Colonic mucosa (tissue), 4 donors: ENCODE data around the gene NRG2. TPM values are rescaled to one million over a fixed set of nuclear protein-coding genes. Genes with fewer than 3 reads are reported as not detected.

Source experiments
- DNase-seq: peaks from one replicate; pipeline ENCODE4 v3.0.0-alpha.2; 2020
- H3K27ac ChIP-seq: fragments of 200-600 bp; one replicate; pipeline ENCODE4 v1.8.0; 2021
- H3K27me3 ChIP-seq: fragments of 200-600 bp; one replicate; pipeline ENCODE4 v1.8.0; 2021
- H3K36me3 ChIP-seq: fragments of 200-600 bp; one replicate; pipeline ENCODE4 v1.8.0; 2021
- H3K4me1 ChIP-seq: fragments of 200-600 bp; one replicate; pipeline ENCODE4 v1.8.0; 2021; ENCODE audit warnings: mild to moderate bottlenecking
- H3K4me3 ChIP-seq: fragments of 200-600 bp; one replicate; pipeline ENCODE4 v1.8.0; 2021
- H3K9ac ChIP-seq, 2 donors: one replicate each; pipeline ENCODE4 v1.7.0; 2013; ENCODE audit warnings: control low read depth in 2 of 2, low read depth in 2 of 2, low read length in 2 of 2
- H3K9me3 ChIP-seq: fragments of 200-600 bp; one replicate; pipeline ENCODE4 v1.8.0; 2021
- CTCF ChIP-seq: fragments of 200-600 bp; IDR thresholded peaks from one replicate; pipeline ENCODE4 v1.8.0; 2022; ENCODE audit warnings: antibody characterized with exemption, mild to moderate bottlenecking
- intact Hi-C: fragments of 100-400 bp; cut with DNase I; formaldehyde crosslinking; loops from one replicate; pipeline ENCODE4 v1.14.1; 2022
- total RNA-seq, 2 donors: library from RNA; stranded (reverse); fragmentation: NEBNext Ultra II Directional in 1 of 2; extraction: Animal tissue kit (Norgen Biotek cat#: 25700) in 1 of 2; gene quantifications; one replicate each; pipeline ENCODE4 v1.2.1, GENCODE V29; 2021
- donor health status: healthy.
- donor health status: DM: no; HTN: no; CAD: no.
- donor health status: DM: no; HTN: no; CAD: no.

Gene NRG2
- total RNA-seq, 2 donors from 2014 or later: 0.10 to 0.48 TPM

GRCh38 chr5:139875957-139876356 is 167.1 kb downstream of the NRG2 start:
- no peak for DNase-seq
- Histone ChIP-seq H3K9me3 (no peaks in the 10 kb centered on the region), H3K27ac (no peak overlapping the region), H3K27me3 (no peaks in the 10 kb centered on the region), H3K36me3 (no peaks in the 10 kb centered on the region), H3K4me3 (no peak overlapping the region), H3K9ac (no peak overlapping the region), H3K4me1 (no peaks in the 10 kb centered on the region)
- TF ChIP-seq CTCF: no peak
- intact Hi-C loops: no loop called here

GRCh38 chr5:139872851-139873794 is 170.0 kb downstream of the NRG2 start:
- H3K4me3 ChIP-seq: no peak overlapping the region
- H3K36me3 ChIP-seq: no peaks in the 10 kb centered on the region
- no peak for DNase-seq
- intact Hi-C loops: no loop called here
- H3K9me3 ChIP-seq: no peaks in the 10 kb centered on the region
- no peaks in the 10 kb centered on the region for H3K4me1 ChIP-seq
- no peak overlapping the region for H3K9ac ChIP-seq
- no peaks in the 10 kb centered on the region for H3K27me3 ChIP-seq
- H3K27ac ChIP-seq: no peak overlapping the region
- no peak for TF ChIP-seq CTCF

- Histone ChIP-seq H3K36me3 (no peaks in the 10 kb centered on the region), H3K27ac (no peak overlapping the region), H3K4me1 (no peaks in the 10 kb centered on the region), H3K27me3 (no peaks in the 10 kb centered on the region), H3K9me3 (no peaks in the 10 kb centered on the region), H3K9ac (no peak overlapping the region), H3K4me3 (no peak overlapping the region)
- intact Hi-C loops: no loop called here
- TF ChIP-seq CTCF: no peak
- no peak for DNase-seq
Measured at GRCh38 chr5:139872052-139872766, 170.9 kb downstream of the NRG2 start.

GRCh38 chr5:139871614-139872013 is 171.5 kb downstream of the NRG2 start:
- no peak for TF ChIP-seq CTCF
- H3K4me3 ChIP-seq: no peak overlapping the region
- H3K9ac ChIP-seq: no peak overlapping the region
- no peaks in the 10 kb centered on the region for H3K36me3 ChIP-seq
- no peak overlapping the region for H3K27ac ChIP-seq
- H3K4me1 ChIP-seq: no peaks in the 10 kb centered on the region
- H3K9me3 ChIP-seq: no peaks in the 10 kb centered on the region
- intact Hi-C loops: no loop called here
- no peak for DNase-seq
- H3K27me3 ChIP-seq: no peaks in the 10 kb centered on the region

- H3K4me3 ChIP-seq: no peak overlapping the region
- no peak overlapping the region for H3K27ac ChIP-seq
- no peaks in the 10 kb centered on the region for H3K27me3 ChIP-seq
- H3K36me3 ChIP-seq: no peaks in the 10 kb centered on the region
- H3K9ac ChIP-seq: no peak overlapping the region
- DNase-seq: no peak
- TF ChIP-seq CTCF: no peak
- intact Hi-C loops: no loop called here
- H3K4me1 ChIP-seq: no peaks in the 10 kb centered on the region
- no peaks in the 10 kb centered on the region for H3K9me3 ChIP-seq
Measured at GRCh38 chr5:139870677-139871076, 172.4 kb downstream of the NRG2 start.
